Measurements from ENCODE around the gene TIMP1. TPM values are rescaled to one million over a fixed set of nuclear protein-coding genes. Genes with fewer than 3 reads are reported as not detected.

TIMP1 gene
- total RNA-seq, 1 donor from 2014 or later: 479 TPM

DNA sequence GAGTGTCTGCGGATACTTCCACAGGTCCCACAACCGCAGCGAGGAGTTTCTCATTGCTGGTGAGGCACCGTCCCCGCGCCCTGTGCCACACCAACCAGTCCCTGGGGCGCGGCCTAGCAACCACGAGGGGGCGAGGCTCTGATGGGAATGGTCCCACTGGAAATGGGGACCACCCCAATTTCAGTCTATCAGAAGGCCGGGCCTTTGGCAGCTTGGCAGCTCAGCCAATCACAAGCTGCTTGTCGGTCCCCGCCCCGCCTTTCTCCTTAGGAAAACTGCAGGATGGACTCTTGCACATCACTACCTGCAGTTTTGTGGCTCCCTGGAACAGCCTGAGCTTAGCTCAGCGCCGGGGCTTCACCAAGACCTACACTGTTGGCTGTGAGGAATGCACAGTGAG is 3.0 kb downstream of the TIMP1 start:
- no peaks in the 10 kb centered on the region for H3K9me3 Mint-ChIP-seq (ENCODE audit: unreplicated experiment)
- FAIRE-seq: no peak

GRCh38 chrX:47586043-47586787 is 4.0 kb downstream of the TIMP1 start:
- DNase-seq (ENCODE audit: low read depth) (no peak), FAIRE-seq (no peak)
- Histone ChIP-seq H2AFZ (ENCODE audit: low read depth, low read length) (no peak overlapping the region), H3K9ac (ENCODE audit: low read length) (no peak overlapping the region), H3K4me3 (ENCODE audit: insufficient read depth, low read depth, low read length) (no peak overlapping the region), H3K36me3 (ENCODE audit: insufficient read depth, low read length) (no peaks in the 10 kb centered on the region), H3K4me2 (ENCODE audit: low read length) (peak overlapping the region; percentile 93), H3K27ac (ENCODE audit: low read depth, low read length) (no peak overlapping the region), H4K20me1 (ENCODE audit: insufficient read depth, low read length) (peaks cover 37% of the 10 kb centered on the region), H3K27me3 (ENCODE audit: insufficient read depth, low read length) (no peaks in the 10 kb centered on the region), H3K4me1 (ENCODE audit: insufficient read depth, low read length) (peaks cover 24% of the 10 kb centered on the region), H3K79me2 (ENCODE audit: insufficient read depth, low read length) (peaks cover 29% of the 10 kb centered on the region), H3K9me3 (ENCODE audit: insufficient read depth, low read depth, low read length) (no peaks in the 10 kb centered on the region)
- no peaks in the 10 kb centered on the region for H3K36me3 Mint-ChIP-seq (ENCODE audit: low read depth, unreplicated experiment)
- no peak for TF ChIP-seq EZH2 (IDR thresholded peaks at IDR 0.05; ENCODE audit: insufficient read depth, low read length)
- TF ChIP-seq CTCF (IDR thresholded peaks at IDR 0.05; ENCODE audit: insufficient read depth, low read depth, low read length): no peak
- no peaks in the 10 kb centered on the region for H3K9me3 Mint-ChIP-seq (ENCODE audit: unreplicated experiment)
- H3K4me1 Mint-ChIP-seq (ENCODE audit: low read depth, unreplicated experiment): peaks cover 12% of the 10 kb centered on the region
- no peaks in the 10 kb centered on the region for H3K27me3 Mint-ChIP-seq (ENCODE audit: low read depth, unreplicated experiment)
- H3K27ac Mint-ChIP-seq (ENCODE audit: unreplicated experiment): no peak overlapping the region
- H3K4me3 Mint-ChIP-seq (ENCODE audit: unreplicated experiment): peak overlapping the region; percentile 75

More for the DNA sequence above, 3.0 kb downstream of the TIMP1 start:
- Histone ChIP-seq H3K27ac (ENCODE audit: low read depth, low read length) (no peak overlapping the region), H4K20me1 (ENCODE audit: insufficient read depth, low read length) (peaks cover 37% of the 10 kb centered on the region), H3K4me1 (ENCODE audit: insufficient read depth, low read length) (peaks cover 24% of the 10 kb centered on the region), H2AFZ (ENCODE audit: low read depth, low read length) (no peak overlapping the region), H3K9ac (ENCODE audit: low read length) (peak overlapping the region; percentile 92), H3K36me3 (ENCODE audit: insufficient read depth, low read length) (no peaks in the 10 kb centered on the region), H3K4me3 (ENCODE audit: insufficient read depth, low read depth, low read length) (no peak overlapping the region), H3K9me3 (ENCODE audit: insufficient read depth, low read depth, low read length) (no peaks in the 10 kb centered on the region), H3K4me2 (ENCODE audit: low read length) (peak overlapping the region; percentile 93), H3K27me3 (ENCODE audit: insufficient read depth, low read length) (no peaks in the 10 kb centered on the region), H3K79me2 (ENCODE audit: insufficient read depth, low read length) (peaks cover 29% of the 10 kb centered on the region)
- H3K4me3 Mint-ChIP-seq (ENCODE audit: unreplicated experiment): no peak overlapping the region
- DNase-seq (ENCODE audit: low read depth): no peak
- no peaks in the 10 kb centered on the region for H3K36me3 Mint-ChIP-seq (ENCODE audit: low read depth, unreplicated experiment)
- no peak overlapping the region for H3K27ac Mint-ChIP-seq (ENCODE audit: unreplicated experiment)
- no peaks in the 10 kb centered on the region for H3K27me3 Mint-ChIP-seq (ENCODE audit: low read depth, unreplicated experiment)
- TF ChIP-seq CTCF (IDR thresholded peaks at IDR 0.05; ENCODE audit: insufficient read depth, low read depth, low read length) (no peak), EZH2 (IDR thresholded peaks at IDR 0.05; ENCODE audit: insufficient read depth, low read length) (no peak)
- peaks cover 12% of the 10 kb centered on the region for H3K4me1 Mint-ChIP-seq (ENCODE audit: low read depth, unreplicated experiment)

All from astrocyte (in vitro differentiated cells and primary cell).